Measurements from ENCODE around the gene DHRS3. TPM values are rescaled to one million over a fixed set of nuclear protein-coding genes. Genes with fewer than 3 reads are reported as not detected.
"Not testable (repeated sequence)": the region's sequence is repeated elsewhere in the genome, so short reads cannot be mapped to it uniquely, and the experiment has no call there.

DHRS3 gene
- total RNA-seq, 2 donors from 2014 or later: 60.4 to 65.3 TPM

DNA sequence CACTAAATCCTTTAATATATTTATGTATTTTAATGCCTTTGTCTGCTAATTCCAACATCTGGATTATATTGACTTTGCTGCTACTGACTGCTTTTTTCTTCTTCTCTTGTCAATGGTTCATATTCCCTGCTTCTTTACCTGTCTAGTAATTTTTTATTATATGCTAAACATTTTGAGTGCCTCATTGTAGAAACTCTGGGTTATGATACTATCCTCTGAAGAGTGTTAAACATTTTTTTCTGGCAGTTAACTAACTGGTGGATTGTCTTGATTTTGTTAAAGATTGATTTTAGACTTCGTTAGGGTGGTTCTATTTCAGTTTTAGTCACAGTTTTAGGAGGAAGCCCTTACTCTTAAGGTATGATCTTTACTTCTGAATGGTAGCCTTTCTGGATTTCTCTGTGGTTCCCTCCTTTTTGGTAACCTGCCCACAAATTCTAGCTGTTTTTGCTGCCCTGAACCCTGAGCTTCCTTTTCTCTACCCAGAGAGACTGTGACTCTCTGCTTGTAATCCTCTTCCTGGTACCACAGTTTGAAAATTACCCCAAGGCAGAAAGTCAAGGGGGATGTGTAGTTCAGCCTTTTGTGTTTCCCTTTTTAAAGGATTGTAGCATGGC is 81.9 kb downstream of the DHRS3 start:
- H3K36me3 Mint-ChIP-seq (ENCODE audit: insufficient read depth in 2 of 2): peaks cover 14 to 24% of the 10 kb centered on the region in 2 donors
- DNase-seq (no peak), ATAC-seq (replicated peaks in 1 of 2) (no peak)
- H3K9me3 Mint-ChIP-seq: peaks cover 7 to 10% of the 10 kb centered on the region in 2 donors
- no peaks in the 10 kb centered on the region for H3K27me3 Mint-ChIP-seq (ENCODE audit: low read depth)
- no peak overlapping the region for H3K4me3 Mint-ChIP-seq
- H3K27ac Mint-ChIP-seq: peak overlapping the region; percentile 15
- H3K4me1 Mint-ChIP-seq (ENCODE audit: low read depth): peaks cover 15% of the 10 kb centered on the region

GRCh38 chr1:12532405-12533315 is 85.3 kb downstream of the DHRS3 start:
- no peak for ATAC-seq (replicated peaks in 1 of 2)
- H3K4me3 Mint-ChIP-seq: no peak overlapping the region
- DNase-seq: no peak
- H3K27ac Mint-ChIP-seq: peak overlapping the region; percentile 58
- H3K4me1 Mint-ChIP-seq (ENCODE audit: low read depth): peaks cover 25% of the 10 kb centered on the region
- H3K36me3 Mint-ChIP-seq (ENCODE audit: insufficient read depth in 2 of 2): peaks cover 14 to 23% of the 10 kb centered on the region in 2 donors
- peaks cover 7 to 10% of the 10 kb centered on the region in 2 donors for H3K9me3 Mint-ChIP-seq
- H3K27me3 Mint-ChIP-seq (ENCODE audit: low read depth): no peaks in the 10 kb centered on the region

DNA sequence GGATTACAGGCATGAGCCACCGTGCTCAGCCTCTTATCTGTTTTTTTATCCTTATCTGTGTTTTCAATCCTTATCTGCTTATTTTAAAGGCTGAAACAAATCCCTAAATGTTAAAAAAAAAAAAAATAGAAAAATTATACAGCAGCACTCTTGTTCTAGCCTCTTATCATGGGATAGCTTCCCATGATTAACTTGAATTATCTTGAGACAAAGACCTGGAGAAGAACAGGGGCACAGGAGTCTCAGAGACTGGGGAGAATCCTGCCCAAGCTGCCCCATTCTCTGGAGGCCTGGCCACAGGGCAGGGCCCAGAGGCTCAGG is 86.9 kb downstream of the DHRS3 start:
- peaks cover 14% of the 10 kb centered on the region for H3K4me1 Mint-ChIP-seq (ENCODE audit: low read depth)
- H3K36me3 Mint-ChIP-seq (ENCODE audit: insufficient read depth in 2 of 2): peaks cover 4 to 8% of the 10 kb centered on the region in 2 donors
- no peaks in the 10 kb centered on the region for H3K27me3 Mint-ChIP-seq (ENCODE audit: low read depth)
- H3K9me3 Mint-ChIP-seq: peaks cover 4% of the 10 kb centered on the region in 2 donors
- H3K27ac Mint-ChIP-seq: no peak overlapping the region
- no peak overlapping the region for H3K4me3 Mint-ChIP-seq
- DNase-seq (no peak), ATAC-seq (replicated peaks in 1 of 2) (no peak)

DNA sequence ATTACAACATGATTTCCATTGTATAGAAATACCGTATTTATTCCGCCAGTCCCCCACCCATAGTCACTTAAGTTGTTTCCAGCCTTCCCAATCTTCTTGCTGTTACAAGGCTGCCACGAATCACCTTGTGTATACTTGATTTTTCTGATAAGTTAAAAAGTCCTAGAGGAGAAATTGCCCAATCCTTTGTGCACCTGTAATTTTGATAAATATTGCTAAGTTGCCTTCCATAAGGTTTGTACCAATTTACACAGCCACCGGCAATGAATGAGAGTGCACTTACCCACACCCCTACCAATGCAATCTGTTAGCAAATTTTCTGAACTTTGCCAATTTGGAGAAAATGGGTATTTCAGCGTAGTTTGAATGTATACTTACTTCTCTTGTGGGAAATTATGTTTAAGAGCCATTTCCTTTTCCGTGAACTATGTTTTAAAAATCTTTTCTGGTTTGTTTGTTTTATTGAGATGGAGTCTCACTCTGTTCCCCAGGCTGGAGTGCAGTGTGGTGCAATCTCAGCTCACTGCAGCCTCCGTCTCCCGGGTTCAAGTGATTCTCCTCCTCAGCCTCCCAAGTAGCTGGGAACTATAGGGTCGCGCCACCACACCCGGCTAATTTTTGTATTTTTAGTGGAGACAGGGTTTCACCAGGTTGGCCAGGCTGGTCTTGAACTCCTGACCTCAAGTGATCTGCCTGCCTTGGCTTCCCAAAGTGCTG is 87.4 kb downstream of the DHRS3 start:
- Mint-ChIP-seq H3K9me3 (peaks cover 4% of the 10 kb centered on the region in 2 donors), H3K27ac (no peak overlapping the region), H3K36me3 (ENCODE audit: insufficient read depth in 2 of 2) (peaks cover 4% of the 10 kb centered on the region in 2 donors)

DNA sequence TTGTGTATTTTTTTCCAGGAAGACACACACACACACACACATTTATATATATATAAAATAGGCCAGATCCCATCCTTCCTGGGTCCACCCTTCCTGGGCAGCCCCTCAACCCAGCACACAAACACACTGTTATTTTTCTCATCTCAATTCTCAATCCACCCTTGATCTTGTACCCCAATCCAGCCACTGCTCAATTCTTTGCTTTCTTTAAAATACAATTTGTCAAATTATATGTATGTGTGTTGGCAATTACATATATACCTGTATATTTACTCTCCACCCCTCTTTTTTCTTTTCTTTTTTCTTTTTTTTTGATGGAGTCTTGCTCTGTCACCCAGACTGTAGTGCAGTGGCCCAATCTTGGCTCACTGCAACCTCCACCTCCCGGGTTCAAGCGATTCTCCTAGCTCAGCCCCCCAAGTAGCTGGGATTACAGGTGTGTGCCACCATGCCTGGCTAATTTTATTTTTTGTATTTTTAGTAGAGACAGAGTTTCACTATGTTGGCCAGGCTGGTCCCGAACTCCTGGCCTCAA is 88.3 kb downstream of the DHRS3 start:
- Mint-ChIP-seq H3K4me1 (ENCODE audit: low read depth) (peaks cover 24% of the 10 kb centered on the region), H3K4me3 (no peak overlapping the region), H3K36me3 (ENCODE audit: insufficient read depth in 2 of 2) (no peaks in the 10 kb centered on the region), H3K27me3 (ENCODE audit: low read depth) (no peaks in the 10 kb centered on the region), H3K27ac (no peak overlapping the region), H3K9me3 (no peaks in the 10 kb centered on the region)
- DNase-seq (no peak), ATAC-seq (replicated peaks in 1 of 2) (no peak)

More for the DNA sequence above, 87.4 kb downstream of the DHRS3 start:
- H3K4me3 Mint-ChIP-seq: no peak overlapping the region
- DNase-seq (no peak), ATAC-seq (replicated peaks in 1 of 2) (no peak)
- no peaks in the 10 kb centered on the region for H3K27me3 Mint-ChIP-seq (ENCODE audit: low read depth)
- H3K4me1 Mint-ChIP-seq (ENCODE audit: low read depth): peaks cover 17% of the 10 kb centered on the region

DNA sequence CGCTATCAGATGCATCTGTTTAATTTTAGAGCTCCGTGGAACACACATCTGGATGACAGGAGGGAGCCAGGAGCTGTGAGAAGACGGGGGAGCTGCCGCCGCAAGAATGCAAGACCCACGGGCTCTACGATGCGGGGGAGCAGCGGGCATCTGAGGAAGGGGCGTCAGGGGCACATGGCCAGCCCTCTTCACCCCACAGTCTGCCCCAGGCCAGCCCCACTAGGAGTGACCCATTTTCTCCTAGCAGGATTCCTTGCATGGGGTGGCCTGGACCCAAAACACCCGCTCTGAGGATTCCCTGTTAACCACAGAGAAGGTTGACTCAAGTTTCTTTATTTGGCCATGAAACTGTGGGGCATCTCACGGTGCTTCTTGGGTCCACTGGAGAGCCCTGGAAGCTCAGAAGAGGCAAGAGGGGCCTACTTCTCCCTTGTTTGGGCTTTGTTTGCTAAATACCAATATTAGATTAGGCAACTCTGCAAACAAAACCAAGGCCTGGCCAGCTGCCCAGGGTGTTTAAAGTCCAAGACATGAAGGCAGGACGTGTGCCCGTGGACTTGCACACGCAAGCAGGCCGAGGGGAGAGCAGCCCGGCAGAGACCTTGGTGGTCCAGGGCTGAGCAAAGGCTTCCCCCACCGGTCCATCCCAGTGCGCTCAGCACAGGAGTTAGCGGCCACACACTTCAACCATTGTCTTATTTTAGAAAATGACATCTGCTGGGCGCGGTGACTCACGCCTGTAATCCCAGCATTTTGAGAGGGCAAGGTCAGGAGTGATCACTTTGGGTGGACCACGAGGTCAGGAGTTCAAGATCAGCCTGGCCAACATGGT is 89.8 kb downstream of the DHRS3 start:
- ATAC-seq (replicated peaks in 1 of 2): no peak
- H3K27ac Mint-ChIP-seq: no peak overlapping the region
- no peaks in the 10 kb centered on the region for H3K9me3 Mint-ChIP-seq
- no peaks in the 10 kb centered on the region for H3K36me3 Mint-ChIP-seq (ENCODE audit: insufficient read depth in 2 of 2)
- H3K4me1 Mint-ChIP-seq (ENCODE audit: low read depth): peaks cover 20% of the 10 kb centered on the region
- H3K27me3 Mint-ChIP-seq (ENCODE audit: low read depth): no peaks in the 10 kb centered on the region
- no peak for DNase-seq
- no peak overlapping the region for H3K4me3 Mint-ChIP-seq

- Mint-ChIP-seq H3K36me3 (ENCODE audit: insufficient read depth in 2 of 2) (no peaks in the 10 kb centered on the region), H3K9me3 (no peaks in the 10 kb centered on the region), H3K27ac (no peak overlapping the region), H3K4me1 (ENCODE audit: low read depth) (peaks cover 24% of the 10 kb centered on the region), H3K27me3 (ENCODE audit: low read depth) (no peaks in the 10 kb centered on the region), H3K4me3 (no peak overlapping the region)
- no peak for DNase-seq
- ATAC-seq (replicated peaks in 1 of 2): no peak
Measured at GRCh38 chr1:12527564-12527963, 90.4 kb downstream of the DHRS3 start.

GRCh38 chr1:12525311-12526181 is 92.5 kb downstream of the DHRS3 start:
- Mint-ChIP-seq H3K27ac (no peak overlapping the region), H3K36me3 (ENCODE audit: insufficient read depth in 2 of 2) (no peaks in the 10 kb centered on the region), H3K27me3 (ENCODE audit: low read depth) (no peaks in the 10 kb centered on the region), H3K4me3 (no peak overlapping the region), H3K9me3 (no peaks in the 10 kb centered on the region), H3K4me1 (ENCODE audit: low read depth) (peaks cover 30% of the 10 kb centered on the region)
- ATAC-seq (replicated peaks in 1 of 2) (no peak), DNase-seq (no peak)

GRCh38 chr1:12524266-12524665 is 93.7 kb downstream of the DHRS3 start:
- Mint-ChIP-seq H3K27ac (no peak overlapping the region), H3K4me1 (ENCODE audit: low read depth) (peaks cover 36% of the 10 kb centered on the region), H3K36me3 (ENCODE audit: insufficient read depth in 2 of 2) (peaks cover 2 to 3% of the 10 kb centered on the region in 2 donors), H3K27me3 (ENCODE audit: low read depth) (no peaks in the 10 kb centered on the region), H3K4me3 (no peak overlapping the region), H3K9me3 (no peaks in the 10 kb centered on the region)
- ATAC-seq (replicated peaks in 1 of 2) (no peak), DNase-seq (no peak)

DNA sequence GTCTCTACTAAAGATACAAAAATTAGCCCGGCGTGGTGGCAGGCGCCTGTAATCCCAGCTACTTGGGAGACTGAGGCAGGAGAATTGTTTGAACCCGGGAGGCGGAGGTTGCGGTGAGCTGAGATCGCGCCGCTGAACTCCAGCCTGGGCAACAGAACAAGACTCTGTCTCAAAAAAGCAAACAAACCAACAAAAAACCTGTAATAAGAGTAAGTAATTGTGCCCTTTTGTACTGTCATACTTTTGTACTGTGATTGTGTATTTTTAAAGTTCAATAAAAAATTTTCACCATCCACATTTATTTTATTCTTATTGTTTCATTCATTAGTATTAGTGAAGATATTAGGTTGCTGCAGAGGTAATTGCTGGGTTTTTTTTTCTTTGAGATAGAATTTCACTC is 95.2 kb downstream of the DHRS3 start:
- H3K27me3 Mint-ChIP-seq (ENCODE audit: low read depth); H3K27ac Mint-ChIP-seq; H3K36me3 Mint-ChIP-seq (ENCODE audit: insufficient read depth in 2 of 2); H3K4me3 Mint-ChIP-seq; DNase-seq; H3K9me3 Mint-ChIP-seq; ATAC-seq (replicated peaks in 1 of 2): not testable (repeated sequence)
- H3K4me1 Mint-ChIP-seq (ENCODE audit: low read depth): peaks cover 48% of the 10 kb centered on the region

GRCh38 chr1:12521096-12521495 is 96.9 kb downstream of the DHRS3 start:
- Mint-ChIP-seq H3K36me3 (ENCODE audit: insufficient read depth in 2 of 2) (peaks cover 2 to 4% of the 10 kb centered on the region in 2 donors), H3K27ac (no peak overlapping the region), H3K4me1 (ENCODE audit: low read depth) (peaks cover 63% of the 10 kb centered on the region), H3K4me3 (no peak overlapping the region), H3K27me3 (ENCODE audit: low read depth) (no peaks in the 10 kb centered on the region), H3K9me3 (no peaks in the 10 kb centered on the region)
- ATAC-seq (replicated peaks in 1 of 2) (no peak), DNase-seq (no peak)
